Measurements from ENCODE around the gene CFAP61. TPM values are rescaled to one million over a fixed set of nuclear protein-coding genes. Genes with fewer than 3 reads are reported as not detected.

CFAP61 gene
- total and polyA plus RNA-seq, 12 donors: 0.53 to 3.6 (median 1.1) TPM; not detected in 3

DNA sequence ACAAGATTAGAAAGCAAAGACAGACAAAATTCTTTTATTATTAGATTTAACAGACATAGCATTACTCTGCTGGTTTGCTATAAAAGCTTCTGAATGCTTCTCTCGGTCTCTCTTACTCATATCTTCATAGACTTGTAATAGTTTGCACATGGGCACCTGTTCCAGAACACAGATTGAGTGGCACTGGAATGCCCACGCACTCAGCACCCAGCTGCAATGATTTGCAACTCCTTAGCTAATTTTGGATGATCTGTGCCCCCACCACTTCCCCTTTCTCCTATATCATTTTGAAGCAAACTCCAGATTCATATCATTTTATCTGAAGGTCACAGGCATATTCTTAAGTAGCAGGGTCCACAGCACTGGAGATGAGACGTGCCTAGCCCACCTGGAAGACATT, 148.8 kb downstream of the CFAP61 start:
- Histone ChIP-seq H3K36me3 (replicated peaks in 1 of 2) (no peaks in the 10 kb centered on the region), H3K27ac (no peak overlapping the region), H3K27me3 (no peaks in the 10 kb centered on the region), H3K4me3 (no peak overlapping the region), H3K4me1 (replicated peaks in 1 of 2) (peaks cover 0 to 4% of the 10 kb centered on the region in 2 donors), H3K9me3 (replicated peaks in 1 of 3) (no peaks in the 10 kb centered on the region)
- DNase-seq: no peak
- intact Hi-C loops (cut with DNase I): no loop called here
- no peak for TF ChIP-seq CTCF (IDR thresholded peaks at IDR 0.05)
- no peak for TF ChIP-seq POLR2A (IDR thresholded peaks at IDR 0.05)
- WGBS, 4 donors: 50 to 60% (median 55%) methylated on average over 3 of the region's 3 CpGs

DNA sequence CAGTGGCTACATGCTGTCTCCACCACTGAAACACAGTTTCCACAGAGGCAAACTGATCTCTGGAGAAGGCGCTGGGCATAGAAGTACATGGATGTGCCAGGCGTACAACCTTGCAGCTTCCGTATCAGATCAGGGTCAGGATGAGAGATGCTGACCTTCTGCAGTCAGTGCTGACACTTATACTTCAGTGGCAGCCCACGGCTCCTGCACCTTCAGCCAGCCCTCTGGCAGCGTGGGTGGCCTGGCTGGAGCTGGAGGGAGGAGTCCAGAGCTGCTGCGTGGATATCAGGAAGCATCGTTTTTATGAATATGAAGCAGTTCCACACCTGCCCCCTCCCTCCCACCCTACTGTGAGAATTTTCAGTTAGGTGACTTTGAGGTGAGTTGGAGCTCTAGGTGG, 149.3 kb downstream of the CFAP61 start:
- WGBS, 4 donors: 50 to 55% (median 52%) methylated on average over 7 of the region's 7 CpGs
- Histone ChIP-seq H3K36me3 (replicated peaks in 1 of 2) (no peaks in the 10 kb centered on the region), H3K27me3 (no peaks in the 10 kb centered on the region), H3K9me3 (replicated peaks in 1 of 3) (no peaks in the 10 kb centered on the region), H3K4me3 (no peak overlapping the region), H3K27ac (no peak overlapping the region), H3K4me1 (replicated peaks in 1 of 2) (peaks cover 0 to 4% of the 10 kb centered on the region in 2 donors)
- TF ChIP-seq POLR2A (IDR thresholded peaks at IDR 0.05) (no peak), CTCF (IDR thresholded peaks at IDR 0.05) (no peak)
- no peak for DNase-seq
- intact Hi-C loops (cut with DNase I): no loop called here

- no peaks in the 10 kb centered on the region for H3K9me3 ChIP-seq (replicated peaks in 1 of 3)
- no peak for TF ChIP-seq CTCF (IDR thresholded peaks at IDR 0.05)
- TF ChIP-seq POLR2A (IDR thresholded peaks at IDR 0.05): no peak
- H3K4me1 ChIP-seq (replicated peaks in 1 of 2): peaks cover 0 to 4% of the 10 kb centered on the region in 2 donors
- H3K4me3 ChIP-seq: no peak overlapping the region
- DNase-seq: no peak
- H3K36me3 ChIP-seq (replicated peaks in 1 of 2): no peaks in the 10 kb centered on the region
- 72 to 86% (median 78%) methylated on average over 8 of the region's 8 CpGs for WGBS, 4 donors
- no peaks in the 10 kb centered on the region for H3K27me3 ChIP-seq
- H3K27ac ChIP-seq: no peak overlapping the region
- intact Hi-C loops (cut with DNase I): no loop called here
These were observed 150.4 kb downstream of the CFAP61 start for GRCh38 chr20:20202768-20203167.

DNA sequence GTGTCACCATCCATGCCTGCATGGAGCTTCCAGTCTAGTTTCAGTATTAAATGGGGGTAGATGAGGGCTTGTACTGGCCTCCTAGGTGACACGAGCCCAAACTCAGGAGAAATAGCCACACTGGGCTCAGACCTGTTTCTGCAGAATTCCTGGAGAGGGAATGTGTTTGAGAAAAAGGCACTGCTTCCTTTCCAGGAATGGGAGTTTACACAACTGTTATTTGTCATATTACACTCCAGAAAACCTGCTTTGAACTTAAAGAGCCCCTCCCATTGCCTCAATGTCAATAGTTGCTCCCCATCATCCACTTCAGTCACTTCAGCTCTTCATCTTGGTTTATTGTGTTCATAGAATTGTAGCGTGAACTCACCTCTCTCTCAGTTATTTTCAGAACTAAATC, 151.5 kb downstream of the CFAP61 start:
- Histone ChIP-seq H3K4me3 (no peak overlapping the region), H3K4me1 (replicated peaks in 1 of 2) (peaks cover 0 to 4% of the 10 kb centered on the region in 2 donors), H3K9me3 (replicated peaks in 1 of 3) (no peaks in the 10 kb centered on the region), H3K27me3 (no peaks in the 10 kb centered on the region), H3K36me3 (replicated peaks in 1 of 2) (no peaks in the 10 kb centered on the region), H3K27ac (no peak overlapping the region)
- no peak for TF ChIP-seq CTCF (IDR thresholded peaks at IDR 0.05)
- TF ChIP-seq POLR2A (IDR thresholded peaks at IDR 0.05): no peak
- no peak for DNase-seq
- WGBS, 4 donors: 67 to 88% (median 79%) methylated on average over 2 of the region's 2 CpGs
- intact Hi-C loops (cut with DNase I): no loop called here

Data from adrenal gland (tissue), 12 donors.